Lower leg skin (tissue), 3 donors: ENCODE measurements around the gene SUMF2.

Experiments
- CTCF ChIP-seq, 3 donors: fragments of 450-650 bp; IDR thresholded peaks; one replicate each; pipeline ENCODE4 v1.5.1; 2016; ENCODE audit warnings: antibody characterized with exemption in 3 of 3, mild to moderate bottlenecking in 3 of 3, moderate library complexity in 2 of 3
- POLR2A ChIP-seq, 2 donors: fragments of 450-650 bp; IDR thresholded peaks; one replicate each; pipeline ENCODE4 v1.6.1; 2016 to 2017; ENCODE audit warnings: antibody characterized with exemption in 2 of 2, mild to moderate bottlenecking in 1 of 2, moderate library complexity in 1 of 2

- no peak for TF ChIP-seq CTCF (IDR thresholded peaks at IDR 0.05)
- TF ChIP-seq POLR2A (IDR thresholded peaks at IDR 0.05): no peak
Measured at GRCh38 chr7:56053379-56053778, 10.7 kb upstream of the SUMF2 start.
